Parathyroid adenoma (tissue), 2 donors: ENCODE results near the gene CBY2.

Experiments
- H2AFZ ChIP-seq: fragments of 300-600 bp; sonication (generic); one replicate; pipeline ENCODE4 v1.7.0; 2017; ENCODE audit warnings: antibody characterized with exemption, mild to moderate bottlenecking
- H3K27ac ChIP-seq: fragments of 300-600 bp; sonication (generic); one replicate; pipeline ENCODE4 v1.7.0; 2017
- H3K27me3 ChIP-seq: fragments of 300-600 bp; sonication (generic); one replicate; pipeline ENCODE4 v1.7.0; 2017; ENCODE audit warnings: low read length; ENCODE audit not compliant: control insufficient read depth, insufficient read depth
- H3K36me3 ChIP-seq: fragments of 300-600 bp; sonication (generic); one replicate; pipeline ENCODE4 v1.7.0; 2017; ENCODE audit warnings: low read length; ENCODE audit not compliant: control insufficient read depth, insufficient read depth
- H3K4me1 ChIP-seq: fragments of 300-600 bp; sonication (generic); one replicate; pipeline ENCODE4 v1.7.0; 2017; ENCODE audit warnings: control low read depth
- H3K4me2 ChIP-seq: fragments of 300-600 bp; sonication (generic); one replicate; pipeline ENCODE4 v1.7.0; 2017; ENCODE audit warnings: low read length
- H3K4me3 ChIP-seq: fragments of 300-600 bp; sonication (generic); one replicate; pipeline ENCODE4 v1.7.0; 2017; ENCODE audit warnings: low read depth, low read length
- H3K79me2 ChIP-seq: fragments of 300-600 bp; sonication (generic); one replicate; pipeline ENCODE4 v1.7.0; 2017; ENCODE audit warnings: control low read depth
- H3K9ac ChIP-seq: fragments of 300-600 bp; sonication (generic); one replicate; pipeline ENCODE4 v1.7.0; 2017; ENCODE audit warnings: mild to moderate bottlenecking
- H3K9me3 ChIP-seq: fragments of 300-600 bp; sonication (generic); one replicate; pipeline ENCODE4 v1.7.0; 2017; ENCODE audit warnings: low read length; ENCODE audit not compliant: control insufficient read depth
- CTCF ChIP-seq: fragments of 300-600 bp; sonication (generic); IDR thresholded peaks from one replicate; pipeline ENCODE4 v1.7.0; 2017; ENCODE audit warnings: antibody characterized with exemption, mild to moderate bottlenecking
- donor health status: primary hyperparathyroidism.

Gene CBY2

GRCh38 chr13:45705918-45706317 is 3.8 kb downstream of the CBY2 start:
- Histone ChIP-seq H3K9me3 (no peaks in the 10 kb centered on the region), H3K4me1 (no peaks in the 10 kb centered on the region), H3K27me3 (no peaks in the 10 kb centered on the region), H3K27ac (no peak overlapping the region), H3K9ac (no peak overlapping the region), H3K36me3 (no peaks in the 10 kb centered on the region), H3K4me2 (no peak overlapping the region), H2AFZ (no peak overlapping the region), H3K4me3 (no peak overlapping the region), H3K79me2 (no peaks in the 10 kb centered on the region)
- TF ChIP-seq CTCF: no peak

DNA sequence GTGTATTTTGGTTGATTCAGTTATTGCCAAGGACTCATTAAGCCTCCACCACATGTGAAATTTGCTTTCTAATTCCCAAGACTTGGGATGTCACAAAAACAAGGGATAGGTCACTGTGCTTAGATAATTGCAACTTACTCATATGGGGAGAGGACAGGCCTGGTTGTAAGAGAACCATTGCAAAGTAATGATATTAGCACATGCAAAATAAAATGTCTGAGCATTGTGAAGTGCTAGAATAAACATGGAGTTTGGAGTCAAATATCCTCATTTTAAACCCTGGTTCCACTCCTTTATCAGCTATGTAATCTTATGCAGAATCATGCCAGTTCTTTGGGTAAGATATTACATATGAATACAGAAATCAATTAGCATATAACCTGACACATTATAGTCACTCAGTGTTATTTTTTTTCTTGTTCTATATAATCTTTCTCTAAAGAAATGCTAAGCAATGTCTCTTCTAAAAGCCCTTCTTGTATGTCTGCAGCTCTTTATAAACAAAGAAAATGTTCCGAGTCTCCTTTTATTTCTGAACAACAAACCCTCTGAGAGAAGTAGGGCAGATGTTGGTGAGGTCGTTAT is 5.5 kb downstream of the CBY2 start:
- Histone ChIP-seq H3K9ac (no peak overlapping the region), H3K27ac (no peak overlapping the region), H3K4me2 (no peak overlapping the region), H3K79me2 (no peaks in the 10 kb centered on the region), H2AFZ (no peak overlapping the region), H3K4me3 (no peak overlapping the region), H3K9me3 (no peaks in the 10 kb centered on the region), H3K27me3 (no peaks in the 10 kb centered on the region), H3K4me1 (no peaks in the 10 kb centered on the region), H3K36me3 (no peaks in the 10 kb centered on the region)
- no peak for TF ChIP-seq CTCF

DNA sequence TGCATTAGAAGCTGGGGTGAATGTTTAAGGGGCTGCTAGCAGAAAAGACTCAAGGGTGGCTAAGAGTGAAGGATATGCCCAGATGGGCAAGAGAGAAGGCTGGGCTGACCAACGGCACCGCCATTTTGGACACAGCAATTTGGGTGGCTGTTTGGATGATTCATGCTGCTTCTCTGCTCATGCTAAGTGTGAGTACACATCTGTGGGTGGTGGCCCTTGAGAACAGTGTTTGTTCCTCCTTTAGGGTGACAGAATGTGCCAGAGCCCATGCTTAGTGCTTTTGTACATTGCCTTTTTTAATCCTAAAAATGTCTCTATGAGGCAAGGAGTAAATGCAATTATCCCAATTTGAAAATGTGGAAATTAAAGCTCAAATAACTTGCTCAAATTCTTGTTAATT is 9.8 kb downstream of the CBY2 start:
- no peak for TF ChIP-seq CTCF

GRCh38 chr13:45713106-45713690 is 11.1 kb downstream of the CBY2 start:
- no peak for TF ChIP-seq CTCF
- no peak overlapping the region for H3K4me2 ChIP-seq

More for the DNA sequence above, 9.8 kb downstream of the CBY2 start:
- Histone ChIP-seq H3K27ac (no peak overlapping the region), H3K4me2 (no peak overlapping the region), H3K79me2 (no peaks in the 10 kb centered on the region), H3K4me1 (no peaks in the 10 kb centered on the region), H3K9me3 (no peaks in the 10 kb centered on the region), H3K4me3 (no peak overlapping the region), H2AFZ (no peak overlapping the region), H3K9ac (no peak overlapping the region), H3K27me3 (no peaks in the 10 kb centered on the region), H3K36me3 (no peaks in the 10 kb centered on the region)

DNA sequence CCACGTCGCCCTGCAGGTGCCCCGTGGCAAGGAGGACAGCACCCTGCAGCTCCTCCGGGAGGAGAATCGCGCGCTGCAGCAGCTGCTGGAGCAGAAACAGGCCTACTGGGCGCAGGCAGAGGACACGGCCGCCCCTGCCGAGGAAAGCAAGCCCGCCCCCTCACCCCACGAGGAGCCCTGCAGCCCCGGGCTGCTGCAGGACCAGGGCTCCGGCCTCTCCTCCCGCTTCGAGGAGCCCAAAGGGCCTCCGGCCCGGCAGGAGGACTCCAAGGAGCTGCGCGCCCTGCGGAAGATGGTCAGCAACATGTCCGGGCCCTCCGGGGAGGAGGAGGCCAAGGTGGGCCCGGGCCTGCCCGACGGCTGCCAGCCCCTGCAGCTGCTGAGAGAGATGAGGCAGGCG is 11.6 kb downstream of the CBY2 start:
- Histone ChIP-seq H3K79me2 (no peaks in the 10 kb centered on the region), H2AFZ (no peak overlapping the region), H3K27me3 (no peaks in the 10 kb centered on the region), H3K9me3 (no peaks in the 10 kb centered on the region), H3K27ac (no peak overlapping the region), H3K9ac (no peak overlapping the region), H3K4me2 (no peak overlapping the region), H3K4me1 (no peaks in the 10 kb centered on the region), H3K4me3 (no peak overlapping the region), H3K36me3 (no peaks in the 10 kb centered on the region)
- TF ChIP-seq CTCF: no peak

More at GRCh38 chr13:45713106-45713690, 11.1 kb downstream of the CBY2 start:
- Histone ChIP-seq H3K9me3 (no peaks in the 10 kb centered on the region), H3K27me3 (no peaks in the 10 kb centered on the region), H3K27ac (no peak overlapping the region), H2AFZ (no peak overlapping the region), H3K36me3 (no peaks in the 10 kb centered on the region), H3K4me3 (no peak overlapping the region), H3K9ac (no peak overlapping the region), H3K79me2 (no peaks in the 10 kb centered on the region), H3K4me1 (no peaks in the 10 kb centered on the region)
